ENCODE measurements around the gene SPATA31D3.
"Not testable (repeated sequence)": the region's sequence is repeated elsewhere in the genome, so short reads cannot be mapped to it uniquely, and the experiment has no call there.

Gene SPATA31D3

GRCh38 chr9:81976351-81976750, 33.1 kb downstream of the SPATA31D3 start:
- no peak for DNase-seq (ENCODE audit: low read depth in 4 of 4, low spot score in 1 of 4)

DNA sequence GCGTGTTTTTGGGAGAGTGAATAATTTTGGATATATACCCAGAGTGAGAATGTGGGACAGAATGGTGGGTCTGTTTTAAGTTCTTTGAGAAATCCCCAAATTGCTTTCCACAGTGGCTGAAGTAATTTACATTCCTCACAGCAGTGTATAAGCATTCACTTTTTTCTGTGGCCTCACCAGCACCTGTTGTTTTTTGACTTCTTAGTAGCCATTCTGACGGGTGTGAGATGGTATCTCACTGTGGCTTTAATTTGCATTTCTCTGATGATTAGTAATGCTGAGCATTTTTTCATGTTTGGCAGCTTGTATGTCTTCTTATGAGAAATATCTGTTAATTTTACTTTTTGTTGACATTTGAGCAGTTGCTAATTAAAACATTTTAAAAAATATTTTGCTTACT, 35.9 kb downstream of the SPATA31D3 start:
- DNase-seq (ENCODE audit: low read depth in 4 of 4, low spot score in 1 of 4), result no peak

- DNase-seq (ENCODE audit: low read depth in 4 of 4, low spot score in 1 of 4), result no peak
Measured at GRCh38 chr9:81980568-81980967, 37.3 kb downstream of the SPATA31D3 start.

DNA sequence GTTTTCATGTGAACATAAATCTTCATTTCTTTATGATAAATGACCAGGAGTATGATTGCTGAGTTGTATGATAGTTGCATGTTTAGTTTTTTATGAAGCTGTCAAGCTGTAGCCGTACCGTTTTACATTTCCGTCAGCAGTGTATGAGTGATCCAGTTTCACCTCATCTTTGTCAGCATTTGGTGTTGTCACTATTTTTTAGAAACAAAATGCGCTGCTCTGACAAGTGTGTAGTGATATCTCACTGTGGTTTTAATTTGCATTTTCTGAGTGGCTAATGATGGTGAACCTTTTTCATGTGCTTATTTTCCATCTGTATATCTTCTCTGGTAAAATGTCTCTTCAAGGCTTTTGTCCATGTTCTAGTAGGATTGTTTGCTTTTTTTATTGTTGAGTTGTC, 38.6 kb downstream of the SPATA31D3 start:
- no peak for DNase-seq (ENCODE audit: low read depth in 4 of 4, low spot score in 1 of 4)

DNA sequence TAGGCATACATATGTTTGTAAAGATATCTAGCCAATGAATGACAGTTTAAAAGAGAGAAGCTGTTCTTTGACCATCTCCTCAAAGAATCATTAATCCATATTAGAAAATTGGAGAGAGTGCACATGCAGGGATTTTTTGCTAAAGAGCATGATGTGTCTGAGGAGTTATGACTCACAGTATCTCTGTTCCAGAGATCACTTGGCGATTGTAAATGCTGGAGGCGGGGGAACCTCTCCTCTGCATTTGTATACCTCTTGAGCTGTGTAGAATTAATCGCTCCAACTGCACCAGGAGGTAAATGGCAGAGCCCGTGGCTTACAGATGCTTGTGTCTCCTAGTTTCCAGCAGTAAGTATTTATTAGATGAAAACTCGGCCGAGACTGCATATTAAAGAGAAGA, 41.6 kb downstream of the SPATA31D3 start:
- no peak for DNase-seq (ENCODE audit: low read depth in 4 of 4, low spot score in 1 of 4)

GRCh38 chr9:81986051-81986450, 42.8 kb downstream of the SPATA31D3 start:
- DNase-seq (ENCODE audit: low read depth in 4 of 4, low spot score in 1 of 4), result no peak

- DNase-seq (ENCODE audit: low read depth in 4 of 4, low spot score in 1 of 4), result not testable (repeated sequence)
Measured at GRCh38 chr9:81988472-81988871, 45.2 kb downstream of the SPATA31D3 start, which contains the start of gene SPATA31D1. Gene SPATA31D1, plus strand, starts transcription at chr9:81988772. Its CDS starts 47 bp downstream, at chr9:81988819.

DNA sequence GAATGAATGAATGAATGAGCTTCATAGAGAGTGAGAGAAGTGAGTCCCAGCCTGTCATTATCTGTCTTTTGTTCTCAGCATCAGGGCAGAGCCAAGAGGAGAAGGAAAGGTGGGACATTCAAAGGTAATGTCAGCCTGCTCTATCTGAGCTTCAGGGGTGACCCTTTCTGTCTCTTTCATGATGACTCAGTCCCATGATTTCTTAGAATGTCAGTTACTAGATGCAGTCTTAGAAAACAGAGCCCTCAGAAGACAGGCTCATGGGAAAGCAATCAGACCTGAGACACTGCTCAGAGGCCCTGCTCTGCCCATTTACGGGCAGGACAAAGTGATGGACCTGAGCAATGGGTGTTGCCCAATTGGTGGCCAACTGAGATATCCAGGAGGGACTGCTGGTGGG, 46.4 kb downstream of the SPATA31D3 start:
- DNase-seq (ENCODE audit: low read depth in 4 of 4, low spot score in 1 of 4), result no peak

DNA sequence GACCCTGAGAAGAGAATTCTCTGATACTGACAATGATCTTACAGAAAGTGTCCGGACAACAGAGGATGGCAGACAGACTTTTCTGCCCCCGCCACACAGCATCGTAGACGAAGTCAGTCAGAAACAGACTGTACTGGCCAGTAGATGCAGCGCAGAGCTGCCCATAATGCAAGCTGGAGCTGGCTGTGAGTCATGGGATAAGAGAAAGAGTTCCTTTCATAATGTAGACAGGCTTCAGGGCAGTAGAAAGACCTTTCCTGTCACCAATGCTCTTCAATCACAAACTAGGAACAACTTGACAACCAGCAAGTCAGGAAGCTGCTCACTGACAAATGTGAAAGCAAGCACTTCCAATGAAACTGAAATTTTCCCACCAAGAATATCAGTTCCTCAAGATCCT, 50.4 kb downstream of the SPATA31D3 start:
- no peak for DNase-seq (ENCODE audit: low read depth in 4 of 4, low spot score in 1 of 4)
